H1 (cell line): ENCODE measurements around the gene BACE2.

ENCODE experiments used
- CBX5 ChIP-seq: fragments of 300-800, 300-1000 bp; sonication (generic); IDR thresholded peaks from 2 replicates; pipeline ENCODE4 v1.7.1; 2016; ENCODE audit warnings: antibody characterized with exemption, low read length, low read depth
- MAFK ChIP-seq: IDR thresholded peaks from 2 replicates; pipeline ENCODE4 v1.6.1; 2012; ENCODE audit warnings: low read depth, mild to moderate bottlenecking, improper control_type of control experiment, low read length
- PHF8 ChIP-seq: fragments of 200-600 bp; sonication (generic); conservative IDR thresholded peaks from 2 replicates; pipeline ENCODE4 v1.7.1; 2012; ENCODE audit warnings: low read depth, mild to moderate bottlenecking, inconsistent platforms, low read length, moderate library complexity
- POLR2AphosphoS5 ChIP-seq: IDR thresholded peaks from 2 replicates; pipeline ENCODE4 v1.6.1; 2011; ENCODE audit warnings: low read depth, low read length
- SIN3A ChIP-seq, 2 experiments: IDR thresholded peaks in 1 of 2; conservative IDR thresholded peaks in 1 of 2; 2 replicates each; pipeline ENCODE4 v1.6.1; 2011 to 2012; ENCODE audit warnings: low read length in 2 of 2, improper control_type of control experiment in 1 of 2, low read depth in 1 of 2, mild to moderate bottlenecking in 1 of 2
- TF ChIP-seq, protein P1 (sequence below), 3 experiments: IDR thresholded peaks; 1 replicate in 2 of 3; 2 replicates in 1 of 3; pipeline versions ENCODE4 v1.5.1 to v1.6.1; 2011; ENCODE audit warnings: low read length in 3 of 3, mild to moderate bottlenecking in 3 of 3, inconsistent platforms in 2 of 3, low read depth in 1 of 3, moderate library complexity in 1 of 3; ENCODE audit not compliant: insufficient read depth in 1 of 3; ENCODE audit errors: control extremely low read depth in 1 of 3

- TF ChIP-seq MAFK (no peak), PHF8 (no peak), POLR2AphosphoS5 (no peak), CBX5 (no peak), SIN3A (conservative IDR thresholded peaks at IDR 0.05 in 1 of 2, IDR thresholded peaks at IDR 0.05 in 1 of 2; ENCODE audit: low read depth in 1 of 2, low read length in 2 of 2) (no peak)
- TF ChIP-seq, protein P1, sequence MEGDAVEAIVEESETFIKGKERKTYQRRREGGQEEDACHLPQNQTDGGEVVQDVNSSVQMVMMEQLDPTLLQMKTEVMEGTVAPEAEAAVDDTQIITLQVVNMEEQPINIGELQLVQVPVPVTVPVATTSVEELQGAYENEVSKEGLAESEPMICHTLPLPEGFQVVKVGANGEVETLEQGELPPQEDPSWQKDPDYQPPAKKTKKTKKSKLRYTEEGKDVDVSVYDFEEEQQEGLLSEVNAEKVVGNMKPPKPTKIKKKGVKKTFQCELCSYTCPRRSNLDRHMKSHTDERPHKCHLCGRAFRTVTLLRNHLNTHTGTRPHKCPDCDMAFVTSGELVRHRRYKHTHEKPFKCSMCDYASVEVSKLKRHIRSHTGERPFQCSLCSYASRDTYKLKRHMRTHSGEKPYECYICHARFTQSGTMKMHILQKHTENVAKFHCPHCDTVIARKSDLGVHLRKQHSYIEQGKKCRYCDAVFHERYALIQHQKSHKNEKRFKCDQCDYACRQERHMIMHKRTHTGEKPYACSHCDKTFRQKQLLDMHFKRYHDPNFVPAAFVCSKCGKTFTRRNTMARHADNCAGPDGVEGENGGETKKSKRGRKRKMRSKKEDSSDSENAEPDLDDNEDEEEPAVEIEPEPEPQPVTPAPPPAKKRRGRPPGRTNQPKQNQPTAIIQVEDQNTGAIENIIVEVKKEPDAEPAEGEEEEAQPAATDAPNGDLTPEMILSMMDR (IDR thresholded peaks at IDR 0.05; ENCODE audit: control extremely low read depth in 1 of 3, insufficient read depth in 1 of 3, low read depth in 1 of 3, low read length in 3 of 3), result no peak
Observed at GRCh38 chr21:41250519-41250918, 82.6 kb downstream of the BACE2 start.
